HepG2 (cell line): ENCODE data around the gene SGTB. TPM values are rescaled to one million over a fixed set of nuclear protein-coding genes. Genes with fewer than 3 reads are reported as not detected.

ENCODE experiments used
- E2F5 ChIP-seq: sonication (generic); formaldehyde crosslinking; conservative IDR thresholded peaks from 2 replicates; pipeline ENCODE4 v1.4.0; 2020; ENCODE audit warnings: missing genetic modification reagents
- FLYWCH1 ChIP-seq: sonication (generic); formaldehyde crosslinking; IDR thresholded peaks from 2 replicates; pipeline ENCODE4 v1.8.1; 2023; ENCODE audit warnings: mild to moderate bottlenecking, missing genetic modification reagents
- FUBP1 ChIP-seq: sonication (generic); formaldehyde crosslinking; IDR thresholded peaks from 2 replicates; pipeline ENCODE4 v1.5.1; 2020; ENCODE audit warnings: missing genetic modification reagents, mild to moderate bottlenecking, borderline replicate concordance
- HNF4G ChIP-seq, 2 experiments: sonication (generic) in 1 of 2; formaldehyde crosslinking in 1 of 2; IDR thresholded peaks; 2 replicates each; pipeline versions ENCODE4 v1.4.0 to v1.6.1; 2011 to 2020; ENCODE audit warnings: borderline replicate concordance in 2 of 2, low read depth in 2 of 2, mild to moderate bottlenecking in 2 of 2, low read length in 1 of 2, missing genetic modification reagents in 1 of 2, moderate library complexity in 1 of 2
- HOMEZ ChIP-seq: IDR thresholded peaks from 2 replicates; pipeline ENCODE4 v1.6.1; 2016; ENCODE audit warnings: low read depth
- PAXIP1 ChIP-seq: sonication (generic); formaldehyde crosslinking; conservative IDR thresholded peaks from 2 replicates; pipeline ENCODE4 v1.4.0; 2020; ENCODE audit warnings: mild to moderate bottlenecking, missing genetic modification reagents, moderate library complexity
- RFX1 ChIP-seq: fragments of 450-650 bp; IDR thresholded peaks from 2 replicates; pipeline ENCODE4 v1.6.1; 2017
- SYNCRIP ChIP-seq: fragments of 200-400 bp; formaldehyde crosslinking; IDR thresholded peaks from 2 replicates; pipeline ENCODE4 v1.6.1; 2018; ENCODE audit warnings: mild to moderate bottlenecking, low read depth, low read length; ENCODE audit not compliant: insufficient read depth
- TEAD2 ChIP-seq: sonication (generic); formaldehyde crosslinking; IDR thresholded peaks from 2 replicates; pipeline ENCODE4 v1.9.0; 2021; ENCODE audit warnings: missing genetic modification reagents
- TFAP4 ChIP-seq: sonication (generic); IDR thresholded peaks from 2 replicates; pipeline ENCODE4 v1.6.1; 2016; ENCODE audit warnings: low read depth, borderline replicate concordance
- ZBTB39 ChIP-seq: sonication (generic); formaldehyde crosslinking; IDR thresholded peaks from 2 replicates; pipeline ENCODE4 v1.5.0; 2020; ENCODE audit warnings: missing genetic modification reagents
- ZNF10 ChIP-seq: sonication (generic); formaldehyde crosslinking; IDR thresholded peaks from 2 replicates; pipeline ENCODE4 v1.4.0; 2020; ENCODE audit warnings: mild to moderate bottlenecking, low read depth, missing genetic modification reagents, borderline replicate concordance
- ZNF354B ChIP-seq: sonication (generic); formaldehyde crosslinking; IDR thresholded peaks from 2 replicates; pipeline ENCODE4 v1.8.0; 2022; ENCODE audit warnings: mild to moderate bottlenecking, missing genetic modification reagents
- ZNF781 ChIP-seq: sonication (generic); formaldehyde crosslinking; IDR thresholded peaks from 2 replicates; pipeline ENCODE4 v1.5.1; 2020; ENCODE audit warnings: borderline replicate concordance, mild to moderate bottlenecking, missing genetic modification reagents; ENCODE audit errors: not compliant biosample characterization
- ZNF790 ChIP-seq: sonication (generic); formaldehyde crosslinking; IDR thresholded peaks from 2 replicates; pipeline ENCODE4 v1.8.0; 2022; ENCODE audit warnings: missing genetic modification reagents, mild to moderate bottlenecking, borderline replicate concordance
- ZNF83 ChIP-seq: sonication (generic); formaldehyde crosslinking; IDR thresholded peaks from 2 replicates; pipeline ENCODE4 v1.4.0; 2020; ENCODE audit warnings: missing genetic modification reagents, mild to moderate bottlenecking, borderline replicate concordance
- ZSCAN21 ChIP-seq: sonication (generic); formaldehyde crosslinking; IDR thresholded peaks from 2 replicates; pipeline ENCODE4 v1.8.0; 2022; ENCODE audit warnings: mild to moderate bottlenecking, missing genetic modification reagents, moderate library complexity, borderline replicate concordance
- polyA plus RNA-seq, 8 experiments: library from polyadenylated mRNA; depleted of rRNA in 3 of 8; stranded (reverse) in 7 of 8; unstranded in 1 of 8; fragments of >200 nt; fragmentation: Illumina TruSeq in 4 of 8; extraction: Trizol in 4 of 8; gene quantifications; 2 replicates each; pipeline versions ENCODE4 v1.2.1 to v1.2.3, GENCODE V29; 2011 to 2016; ENCODE audit warnings: low read depth in 4 of 8, missing spikeins in 1 of 8, mixed read lengths in 1 of 8; ENCODE audit not compliant: insufficient read depth in 1 of 8
- total RNA-seq, 5 experiments: library from RNA; depleted of rRNA; stranded (reverse); fragments of >200 nt; fragmentation: Illumina TruSeq; extraction: Trizol; gene quantifications; 2 replicates each; pipeline ENCODE4 v1.2.3, GENCODE V29; 2016; ENCODE audit warnings: low read depth in 1 of 5

The SGTB gene
- total and polyA plus RNA-seq, 2 of the 13 experiments (the other 11 are each of a cell fraction or from before 2014, with no cell fraction given), result 5.2 to 11.2 TPM

- TF ChIP-seq ZBTB39 (CRISPR knock-in tag) (no peak), ZNF354B (CRISPR knock-in tag) (no peak), SYNCRIP (no peak), FLYWCH1 (CRISPR knock-in tag) (no peak), FUBP1 (CRISPR knock-in tag) (no peak), TFAP4 (no peak), TEAD2 (CRISPR knock-in tag) (no peak), HNF4G (IDR thresholded peaks at IDR 0.05; ENCODE audit: borderline replicate concordance, low read depth, low read length) (0 out of 2 replicates have a peak, but pooled peaks have one; percentile 13), HNF4G (CRISPR knock-in tag; IDR thresholded peaks at IDR 0.05; ENCODE audit: borderline replicate concordance, low read depth) (peak; percentile 58; the same call in 1 of the 2 replicates), ZNF10 (CRISPR knock-in tag) (no peak), RFX1 (no peak), ZNF83 (CRISPR knock-in tag) (no peak), ZSCAN21 (CRISPR knock-in tag) (no peak), HOMEZ (CRISPR knock-in tag) (peak; percentile 96), ZNF781 (CRISPR knock-in tag) (no peak), ZNF790 (CRISPR knock-in tag) (no peak), PAXIP1 (CRISPR knock-in tag) (peak; percentile 62; the same call in 1 of the 2 replicates), E2F5 (CRISPR knock-in tag) (no peak)
Observed at GRCh38 chr5:65702036-65702435, 19.9 kb downstream of the SGTB start (continued).
